Neutrophil (primary cell): ENCODE measurements around the gene OR2F2.

Experiments used
- H3K27ac ChIP-seq: fragments of 200-600 bp; sonication (generic); 2 replicates; pipeline ENCODE4 v1.5.1; 2016; ENCODE audit warnings: mild to moderate bottlenecking, moderate library complexity
- H3K27me3 ChIP-seq: fragments of 200-600 bp; sonication (generic); 2 replicates; pipeline ENCODE4 v1.6.0; 2016; ENCODE audit warnings: mild to moderate bottlenecking
- H3K36me3 ChIP-seq: fragments of 200-600 bp; sonication (generic); 2 replicates; pipeline ENCODE4 v1.5.1; 2017
- H3K4me1 ChIP-seq, 2 experiments: fragments of 200-600 bp in 1 of 2; sonication (generic) in 1 of 2; 1 replicate in 1 of 2; 2 replicates in 1 of 2; pipeline versions ENCODE4 v1.5.1 to v1.6.1; 2013 to 2016; ENCODE audit warnings: low read depth in 1 of 2, low read length in 1 of 2, mild to moderate bottlenecking in 1 of 2, moderate library complexity in 1 of 2; ENCODE audit not compliant: control insufficient read depth in 1 of 2, insufficient read depth in 1 of 2
- H3K4me3 ChIP-seq, 2 experiments: fragments of 200-600 bp in 1 of 2; sonication (generic) in 1 of 2; 1 replicate in 1 of 2; 2 replicates in 1 of 2; pipeline ENCODE4 v1.5.1; 2013 to 2016; ENCODE audit warnings: low read depth in 1 of 2, low read length in 1 of 2, mild to moderate bottlenecking in 1 of 2, moderate library complexity in 1 of 2
- H3K9me3 ChIP-seq: fragments of 200-600 bp; sonication (generic); 2 replicates; pipeline ENCODE4 v1.5.1; 2016
- CTCF ChIP-seq: fragments of 200-600 bp; sonication (generic); IDR thresholded peaks from 2 replicates; pipeline ENCODE4 v1.5.1; 2016; ENCODE audit warnings: antibody characterized with exemption

Gene OR2F2

GRCh38 chr7:143979998-143980397 lies 45.0 kb downstream of the OR2F2 start:
- Histone ChIP-seq H3K4me3 (no peak overlapping the region), H3K9me3 (no peaks in the 10 kb centered on the region), H3K4me1 (no peaks in the 10 kb centered on the region), H3K36me3 (no peaks in the 10 kb centered on the region), H3K27me3 (no peaks in the 10 kb centered on the region), H3K27ac (no peak overlapping the region)
- no peak for TF ChIP-seq CTCF

GRCh38 chr7:143980746-143981510 lies 45.9 kb downstream of the OR2F2 start:
- Histone ChIP-seq H3K27ac (no peak overlapping the region), H3K27me3 (no peaks in the 10 kb centered on the region), H3K4me3 (no peak overlapping the region), H3K36me3 (no peaks in the 10 kb centered on the region), H3K4me1 (no peaks in the 10 kb centered on the region), H3K9me3 (no peaks in the 10 kb centered on the region)
- TF ChIP-seq CTCF = no peak

- Histone ChIP-seq H3K27ac (no peak overlapping the region), H3K27me3 (no peaks in the 10 kb centered on the region), H3K9me3 (no peaks in the 10 kb centered on the region), H3K4me1 (no peaks in the 10 kb centered on the region), H3K36me3 (no peaks in the 10 kb centered on the region), H3K4me3 (no peak overlapping the region)
- TF ChIP-seq CTCF = no peak
Observed at GRCh38 chr7:143983960-143984359, 48.9 kb downstream of the OR2F2 start.
